NT2/D1 (cell line): ENCODE measurements around the gene CNOT4.
"Not testable (repeated sequence)": the region's sequence is repeated elsewhere in the genome, so short reads cannot be mapped to it uniquely, and the experiment has no call there.

ENCODE experiments used
- DNase-seq: peaks from one replicate; pipeline ENCODE4 v3.0.0-alpha.2; 2011; ENCODE audit warnings: low read depth, low spot score
- H3K27me3 ChIP-seq: 2 replicates; pipeline ENCODE4 v1.6.0; 2011; ENCODE audit warnings: mild to moderate bottlenecking; ENCODE audit not compliant: insufficient read length, insufficient read depth
- H3K36me3 ChIP-seq: 2 replicates; pipeline ENCODE4 v1.6.1; 2011; ENCODE audit warnings: mild to moderate bottlenecking, low read length, mixed read lengths; ENCODE audit not compliant: insufficient read depth, insufficient read length
- H3K4me1 ChIP-seq: 2 replicates; pipeline ENCODE4 v1.5.1; 2011; ENCODE audit not compliant: insufficient read depth, insufficient read length
- H3K4me3 ChIP-seq: 2 replicates; pipeline ENCODE4 v1.5.1; 2011; ENCODE audit warnings: low read depth; ENCODE audit not compliant: insufficient read length
- H3K9ac ChIP-seq: 2 replicates; pipeline ENCODE4 v1.6.0; 2011; ENCODE audit warnings: low read depth; ENCODE audit not compliant: insufficient read length
- H3K9me3 ChIP-seq: 2 replicates; pipeline ENCODE4 v1.5.1; 2011; ENCODE audit warnings: mild to moderate bottlenecking, low read length; ENCODE audit not compliant: insufficient read depth
- SUZ12 ChIP-seq: IDR thresholded peaks from 2 replicates; pipeline ENCODE4 v1.6.1; 2011; ENCODE audit not compliant: insufficient read length, insufficient read depth; ENCODE audit errors: extremely low read depth
- YY1 ChIP-seq: IDR thresholded peaks from 2 replicates; pipeline ENCODE4 v1.6.1; 2011; ENCODE audit not compliant: insufficient read length, insufficient read depth
- ZNF274 ChIP-seq: IDR thresholded peaks from 2 replicates; pipeline ENCODE4 v1.6.1; 2011; ENCODE audit warnings: mild to moderate bottlenecking, low read depth, low read length

The CNOT4 gene

GRCh38 chr7:135362871-135363270 is 147.0 kb downstream of the CNOT4 start:
- DNase-seq, result no peak
- Histone ChIP-seq H3K4me1 (no peaks in the 10 kb centered on the region), H3K4me3 (no peak overlapping the region), H3K9ac (no peak overlapping the region), H3K27me3 (no peaks in the 10 kb centered on the region), H3K9me3 (no peaks in the 10 kb centered on the region), H3K36me3 (peaks cover 9% of the 10 kb centered on the region)
- TF ChIP-seq ZNF274 (no peak), YY1 (no peak), SUZ12 (no peak)

GRCh38 chr7:135361788-135362187 is 148.1 kb downstream of the CNOT4 start:
- no peak for TF ChIP-seq YY1
- TF ChIP-seq SUZ12, result no peak
- no peak for TF ChIP-seq ZNF274
- no peak for DNase-seq
- H3K27me3 ChIP-seq, result no peaks in the 10 kb centered on the region
- H3K4me3 ChIP-seq, result no peak overlapping the region
- H3K9ac ChIP-seq, result no peak overlapping the region
- peaks cover 9% of the 10 kb centered on the region for H3K36me3 ChIP-seq
- H3K4me1 ChIP-seq, result no peaks in the 10 kb centered on the region
- no peaks in the 10 kb centered on the region for H3K9me3 ChIP-seq

GRCh38 chr7:135359615-135360014 is 150.3 kb downstream of the CNOT4 start:
- no peak for DNase-seq
- Histone ChIP-seq H3K9ac (no peak overlapping the region), H3K4me1 (no peaks in the 10 kb centered on the region), H3K27me3 (no peaks in the 10 kb centered on the region), H3K4me3 (no peak overlapping the region), H3K9me3 (no peaks in the 10 kb centered on the region), H3K36me3 (peaks cover 9% of the 10 kb centered on the region)
- no peak for TF ChIP-seq YY1
- no peak for TF ChIP-seq SUZ12
- TF ChIP-seq ZNF274, result no peak

GRCh38 chr7:135355377-135356048 is 154.4 kb downstream of the CNOT4 start:
- no peaks in the 10 kb centered on the region for H3K9me3 ChIP-seq
- no peaks in the 10 kb centered on the region for H3K27me3 ChIP-seq
- no peak overlapping the region for H3K9ac ChIP-seq
- no peaks in the 10 kb centered on the region for H3K36me3 ChIP-seq
- TF ChIP-seq YY1 (no peak), SUZ12 (no peak), ZNF274 (no peak)
- no peak for DNase-seq
- H3K4me3 ChIP-seq, result no peak overlapping the region
- H3K4me1 ChIP-seq, result no peaks in the 10 kb centered on the region

GRCh38 chr7:135353832-135354231 is 156.1 kb downstream of the CNOT4 start:
- Histone ChIP-seq H3K4me1 (no peaks in the 10 kb centered on the region), H3K9ac (no peak overlapping the region), H3K9me3 (no peaks in the 10 kb centered on the region), H3K4me3 (no peak overlapping the region), H3K36me3 (no peaks in the 10 kb centered on the region), H3K27me3 (no peaks in the 10 kb centered on the region)
- TF ChIP-seq ZNF274, result no peak
- TF ChIP-seq SUZ12, result no peak
- no peak for TF ChIP-seq YY1
- no peak for DNase-seq

- no peaks in the 10 kb centered on the region for H3K27me3 ChIP-seq
- no peak overlapping the region for H3K9ac ChIP-seq
- no peaks in the 10 kb centered on the region for H3K36me3 ChIP-seq
- TF ChIP-seq YY1 (no peak), SUZ12 (no peak), ZNF274 (no peak)
- H3K4me1 ChIP-seq, result no peaks in the 10 kb centered on the region
- no peak overlapping the region for H3K4me3 ChIP-seq
- DNase-seq, result no peak
- no peaks in the 10 kb centered on the region for H3K9me3 ChIP-seq
Measured at GRCh38 chr7:135352285-135352684, 157.6 kb downstream of the CNOT4 start.

GRCh38 chr7:135351070-135351469 is 158.8 kb downstream of the CNOT4 start:
- H3K4me3 ChIP-seq, H3K27me3 ChIP-seq, H3K9ac ChIP-seq, DNase-seq, H3K36me3 ChIP-seq, H3K9me3 ChIP-seq, H3K4me1 ChIP-seq: not testable (repeated sequence)

GRCh38 chr7:135349746-135350145 is 160.2 kb downstream of the CNOT4 start:
- Histone ChIP-seq H3K9me3 (no peaks in the 10 kb centered on the region), H3K4me1 (no peaks in the 10 kb centered on the region), H3K36me3 (no peaks in the 10 kb centered on the region), H3K27me3 (no peaks in the 10 kb centered on the region), H3K4me3 (no peak overlapping the region), H3K9ac (no peak overlapping the region)
- TF ChIP-seq SUZ12, result no peak
- no peak for TF ChIP-seq ZNF274
- TF ChIP-seq YY1, result no peak
- DNase-seq, result no peak
